Measurements from ENCODE around the gene EXOC8.
"Not testable (repeated sequence)": the region's sequence is repeated elsewhere in the genome, so short reads cannot be mapped to it uniquely, and the experiment has no call there.

The EXOC8 gene

GRCh38 chr1:231354330-231355020 lies 16.8 kb upstream of the EXOC8 start:
- H2AFZ ChIP-seq (ENCODE audit: low read length), result no peak overlapping the region
- no peaks in the 10 kb centered on the region for H4K20me1 ChIP-seq (ENCODE audit: insufficient read depth, low read length)
- TF ChIP-seq CTCF (IDR thresholded peaks at IDR 0.05; ENCODE audit: low read length) (no peak), EZH2 (IDR thresholded peaks at IDR 0.05; ENCODE audit: borderline replicate concordance, low read length) (no peak)
- no peaks in the 10 kb centered on the region for H3K9me2 ChIP-seq (ENCODE audit: low read depth, low read length)
- no peaks in the 10 kb centered on the region for H3K27me3 ChIP-seq (ENCODE audit: insufficient read depth, low read length)
- H3K36me3 ChIP-seq (ENCODE audit: insufficient read depth, low read length), result peaks cover 37% of the 10 kb centered on the region
- peaks cover 6% of the 10 kb centered on the region for H3K4me1 ChIP-seq (ENCODE audit: insufficient read depth, low read length, severe bottlenecking)
- H3K27ac ChIP-seq (ENCODE audit: low read depth, low read length, poor library complexity, severe bottlenecking), result no peak overlapping the region
- no peak overlapping the region for H3K4me3 ChIP-seq (ENCODE audit: low read depth, low read length, poor library complexity, severe bottlenecking)
- H3K79me2 ChIP-seq (ENCODE audit: insufficient read depth, low read length), result no peaks in the 10 kb centered on the region
- no peak overlapping the region for H3K4me2 ChIP-seq (ENCODE audit: low read length)
- H3K9ac ChIP-seq (ENCODE audit: low read length), result no peak overlapping the region
- H3K9me3 ChIP-seq (ENCODE audit: low read length), result no peaks in the 10 kb centered on the region
- no peaks in the 10 kb centered on the region for H3F3A ChIP-seq (ENCODE audit: insufficient read depth, low read length)

GRCh38 chr1:231353086-231353485 lies 15.4 kb upstream of the EXOC8 start:
- H3F3A ChIP-seq (ENCODE audit: insufficient read depth, low read length), result no peaks in the 10 kb centered on the region
- peaks cover 49% of the 10 kb centered on the region for H3K36me3 ChIP-seq (ENCODE audit: insufficient read depth, low read length)
- H3K4me3 ChIP-seq (ENCODE audit: low read depth, low read length, poor library complexity, severe bottlenecking), result no peak overlapping the region
- TF ChIP-seq EZH2 (IDR thresholded peaks at IDR 0.05; ENCODE audit: borderline replicate concordance, low read length) (no peak), CTCF (IDR thresholded peaks at IDR 0.05; ENCODE audit: low read length) (no peak)
- H3K27ac ChIP-seq (ENCODE audit: low read depth, low read length, poor library complexity, severe bottlenecking), result no peak overlapping the region
- no peaks in the 10 kb centered on the region for H3K27me3 ChIP-seq (ENCODE audit: insufficient read depth, low read length)
- no peaks in the 10 kb centered on the region for H3K9me3 ChIP-seq (ENCODE audit: low read length)
- no peak overlapping the region for H2AFZ ChIP-seq (ENCODE audit: low read length)
- H4K20me1 ChIP-seq (ENCODE audit: insufficient read depth, low read length), result no peaks in the 10 kb centered on the region
- peaks cover 6% of the 10 kb centered on the region for H3K4me1 ChIP-seq (ENCODE audit: insufficient read depth, low read length, severe bottlenecking)
- no peaks in the 10 kb centered on the region for H3K9me2 ChIP-seq (ENCODE audit: low read depth, low read length)
- H3K9ac ChIP-seq (ENCODE audit: low read length), result no peak overlapping the region
- H3K4me2 ChIP-seq (ENCODE audit: low read length), result no peak overlapping the region
- no peaks in the 10 kb centered on the region for H3K79me2 ChIP-seq (ENCODE audit: insufficient read depth, low read length)

GRCh38 chr1:231351816-231352215 lies 14.2 kb upstream of the EXOC8 start:
- H3F3A ChIP-seq (ENCODE audit: insufficient read depth, low read length), result no peaks in the 10 kb centered on the region
- no peaks in the 10 kb centered on the region for H3K9me2 ChIP-seq (ENCODE audit: low read depth, low read length)
- no peak overlapping the region for H3K4me2 ChIP-seq (ENCODE audit: low read length)
- no peaks in the 10 kb centered on the region for H4K20me1 ChIP-seq (ENCODE audit: insufficient read depth, low read length)
- H3K36me3 ChIP-seq (ENCODE audit: insufficient read depth, low read length), result peaks cover 62% of the 10 kb centered on the region
- no peak overlapping the region for H3K9ac ChIP-seq (ENCODE audit: low read length)
- no peak overlapping the region for H3K27ac ChIP-seq (ENCODE audit: low read depth, low read length, poor library complexity, severe bottlenecking)
- no peak for TF ChIP-seq EZH2 (IDR thresholded peaks at IDR 0.05; ENCODE audit: borderline replicate concordance, low read length)
- no peak for TF ChIP-seq CTCF (IDR thresholded peaks at IDR 0.05; ENCODE audit: low read length)
- no peak overlapping the region for H2AFZ ChIP-seq (ENCODE audit: low read length)
- H3K9me3 ChIP-seq (ENCODE audit: low read length), result no peaks in the 10 kb centered on the region
- H3K27me3 ChIP-seq (ENCODE audit: insufficient read depth, low read length), result no peaks in the 10 kb centered on the region
- H3K4me1 ChIP-seq (ENCODE audit: insufficient read depth, low read length, severe bottlenecking), result no peaks in the 10 kb centered on the region
- no peak overlapping the region for H3K4me3 ChIP-seq (ENCODE audit: low read depth, low read length, poor library complexity, severe bottlenecking)
- H3K79me2 ChIP-seq (ENCODE audit: insufficient read depth, low read length), result no peaks in the 10 kb centered on the region

- not testable (repeated sequence) for H3K27ac ChIP-seq (ENCODE audit: low read depth, low read length, poor library complexity, severe bottlenecking); H3K9me2 ChIP-seq (ENCODE audit: low read depth, low read length); H4K20me1 ChIP-seq (ENCODE audit: insufficient read depth, low read length); H2AFZ ChIP-seq (ENCODE audit: low read length); H3K27me3 ChIP-seq (ENCODE audit: insufficient read depth, low read length); H3K79me2 ChIP-seq (ENCODE audit: insufficient read depth, low read length); H3K9ac ChIP-seq (ENCODE audit: low read length); H3K4me1 ChIP-seq (ENCODE audit: insufficient read depth, low read length, severe bottlenecking); H3K4me2 ChIP-seq (ENCODE audit: low read length); H3K9me3 ChIP-seq (ENCODE audit: low read length); H3K4me3 ChIP-seq (ENCODE audit: low read depth, low read length, poor library complexity, severe bottlenecking); H3F3A ChIP-seq (ENCODE audit: insufficient read depth, low read length)
- peaks cover 83% of the 10 kb centered on the region for H3K36me3 ChIP-seq (ENCODE audit: insufficient read depth, low read length)
Observed at GRCh38 chr1:231348856-231349255, 11.2 kb upstream of the EXOC8 start.
